ENCODE results near the gene BRD2. TPM values are rescaled to one million over a fixed set of nuclear protein-coding genes. Genes with fewer than 3 reads are reported as not detected.
A peak's percentile ranks its signal among the peaks of the same experiment; 100 is the strongest.
"Not testable (repeated sequence)": the region's sequence is repeated elsewhere in the genome, so short reads cannot be mapped to it uniquely, and the experiment has no call there.

BRD2 gene
- polyA plus RNA-seq, 6 donors from 2014 or later: 26.9 to 148 (median 48.5) TPM

- ATAC-seq (ENCODE audit: low read depth in 2 of 2) (peak; percentile 57), DNase-seq (peak; percentile 90)
- H3K9me3 Mint-ChIP-seq: no peaks in the 10 kb centered on the region
- no peaks in the 10 kb centered on the region for H3K27me3 Mint-ChIP-seq
- peak overlapping the region; percentile 96 to 100 (median 98) for H3K4me3 Mint-ChIP-seq
- peak overlapping the region; percentile 98 to 100 (median 100) for H3K27ac Mint-ChIP-seq
- peaks cover 26 to 33% of the 10 kb centered on the region in 2 donors for H3K36me3 Mint-ChIP-seq
- H3K4me1 Mint-ChIP-seq: peaks cover 73 to 77% (median 75%) of the 10 kb centered on the region in 3 donors
These were observed 27.1 kb upstream of the BRD2 start for GRCh38 chr6:32941214-32941768.

GRCh38 chr6:32942555-32943123, 25.8 kb upstream of the BRD2 start:
- peaks cover 73 to 77% (median 76%) of the 10 kb centered on the region in 3 donors for H3K4me1 Mint-ChIP-seq
- H3K9me3 Mint-ChIP-seq; ATAC-seq (ENCODE audit: low read depth in 2 of 2); DNase-seq; H3K27me3 Mint-ChIP-seq: not testable (repeated sequence)
- H3K36me3 Mint-ChIP-seq: peaks cover 13 to 19% of the 10 kb centered on the region in 2 donors
- H3K27ac Mint-ChIP-seq: peak overlapping the region; percentile 98 to 100 (median 100)
- H3K4me3 Mint-ChIP-seq: peak overlapping the region; percentile 80 to 100 (median 96)

GRCh38 chr6:32943864-32944649, 24.3 kb upstream of the BRD2 start:
- DNase-seq (peak; percentile 90), ATAC-seq (ENCODE audit: low read depth in 2 of 2) (peak; percentile 56 to 59)
- Mint-ChIP-seq H3K4me3 (peak overlapping the region; percentile 88 to 100 (median 97)), H3K27ac (peak overlapping the region; percentile 98 to 100 (median 100)), H3K4me1 (peaks cover 75 to 79% (median 78%) of the 10 kb centered on the region in 3 donors), H3K9me3 (no peaks in the 10 kb centered on the region), H3K27me3 (no peaks in the 10 kb centered on the region), H3K36me3 (peaks cover 11 to 19% of the 10 kb centered on the region in 2 donors)

GRCh38 chr6:32945108-32945760, 23.2 kb upstream of the BRD2 start:
- Mint-ChIP-seq H3K4me3 (peak overlapping the region; percentile 88 to 100 (median 97)), H3K9me3 (no peaks in the 10 kb centered on the region), H3K4me1 (peaks cover 87 to 91% (median 90%) of the 10 kb centered on the region in 3 donors), H3K27me3 (no peaks in the 10 kb centered on the region), H3K27ac (peak overlapping the region; percentile 98 to 100 (median 100)), H3K36me3 (peaks cover 20 to 23% of the 10 kb centered on the region in 2 donors)
- DNase-seq: peak; percentile 87
- peak; percentile 45 to 53 for ATAC-seq (ENCODE audit: low read depth in 2 of 2)

GRCh38 chr6:32945953-32946352, 22.4 kb upstream of the BRD2 start:
- peak overlapping the region; percentile 90 to 100 (median 99) for H3K27ac Mint-ChIP-seq
- ATAC-seq (ENCODE audit: low read depth in 2 of 2) (no peak), DNase-seq (no peak)
- H3K4me3 Mint-ChIP-seq: peak overlapping the region; percentile 96 to 100 (median 98)
- no peaks in the 10 kb centered on the region for H3K27me3 Mint-ChIP-seq
- peaks cover 23 to 28% of the 10 kb centered on the region in 2 donors for H3K36me3 Mint-ChIP-seq
- H3K9me3 Mint-ChIP-seq: no peaks in the 10 kb centered on the region
- peaks cover 93 to 98% (median 97%) of the 10 kb centered on the region in 3 donors for H3K4me1 Mint-ChIP-seq

DNA sequence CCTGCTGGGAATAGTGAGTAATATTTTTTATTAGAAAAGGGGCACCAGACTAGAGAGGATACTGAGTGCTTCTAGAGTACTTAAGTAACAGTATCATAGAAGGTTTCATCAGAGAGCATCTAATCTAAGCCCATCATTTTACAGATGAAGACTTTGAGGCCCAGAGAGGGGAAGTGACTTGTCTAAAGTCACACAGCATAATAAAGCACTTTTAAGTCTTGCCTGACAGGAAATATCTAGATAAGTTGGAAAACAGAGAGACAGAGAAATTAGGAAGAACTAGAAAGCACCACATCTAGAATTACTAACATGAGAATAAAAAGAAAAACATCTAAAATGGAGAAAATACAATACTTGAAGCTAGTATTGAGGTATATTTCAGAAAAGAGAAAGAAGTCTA, 21.5 kb upstream of the BRD2 start:
- Mint-ChIP-seq H3K27me3 (no peaks in the 10 kb centered on the region), H3K9me3 (no peaks in the 10 kb centered on the region), H3K36me3 (peaks cover 23 to 28% of the 10 kb centered on the region in 2 donors), H3K4me3 (peak overlapping the region; percentile 17 to 99 (median 98)), H3K4me1 (peaks cover 87 to 96% (median 92%) of the 10 kb centered on the region in 3 donors), H3K27ac (peak overlapping the region; percentile 90 to 100 (median 98))
- DNase-seq (no peak), ATAC-seq (ENCODE audit: low read depth in 2 of 2) (no peak)

GRCh38 chr6:32947552-32948465, 20.6 kb upstream of the BRD2 start:
- Mint-ChIP-seq H3K9me3 (no peaks in the 10 kb centered on the region), H3K4me3 (peak overlapping the region; percentile 85 to 100 (median 99)), H3K27ac (peak overlapping the region; percentile 86 to 99 (median 97)), H3K36me3 (peaks cover 23 to 28% of the 10 kb centered on the region in 2 donors), H3K27me3 (no peaks in the 10 kb centered on the region), H3K4me1 (peaks cover 86 to 93% (median 86%) of the 10 kb centered on the region in 3 donors)
- ATAC-seq (ENCODE audit: low read depth in 2 of 2) (no peak), DNase-seq (peak; percentile 42)

GRCh38 chr6:32949113-32949512, 19.3 kb upstream of the BRD2 start:
- Mint-ChIP-seq H3K27me3 (no peaks in the 10 kb centered on the region), H3K4me1 (peaks cover 85 to 94% (median 88%) of the 10 kb centered on the region in 3 donors), H3K4me3 (peak overlapping the region; percentile 97 to 100 (median 99)), H3K9me3 (no peaks in the 10 kb centered on the region), H3K27ac (peak overlapping the region; percentile 94 to 99 (median 96)), H3K36me3 (peaks cover 23 to 28% of the 10 kb centered on the region in 2 donors)
- DNase-seq (no peak), ATAC-seq (ENCODE audit: low read depth in 2 of 2) (no peak)

DNA sequence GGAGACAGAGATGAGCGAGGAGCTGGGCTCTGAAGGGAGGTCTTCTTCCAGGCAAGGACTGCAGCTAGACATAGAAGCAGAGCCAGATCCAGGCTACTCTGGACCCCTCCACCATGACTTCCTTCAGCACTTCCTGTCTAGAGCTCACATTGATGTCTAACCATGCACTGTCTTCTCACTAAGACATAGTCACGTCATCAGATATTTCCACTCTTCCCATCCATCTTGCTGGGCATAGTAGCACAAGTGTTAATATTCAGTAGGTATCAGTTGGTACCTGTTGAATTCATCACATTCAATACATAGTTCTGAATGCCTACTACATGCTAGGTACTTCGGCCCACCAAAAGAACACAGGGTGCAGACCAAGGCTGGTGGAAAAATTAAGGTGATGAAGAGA, 18.4 kb upstream of the BRD2 start:
- Mint-ChIP-seq H3K27me3 (no peaks in the 10 kb centered on the region), H3K4me1 (peaks cover 85 to 94% (median 86%) of the 10 kb centered on the region in 3 donors), H3K9me3 (no peaks in the 10 kb centered on the region), H3K27ac (peak overlapping the region; percentile 94 to 98 (median 96)), H3K4me3 (peak overlapping the region; percentile 97 to 100 (median 99)), H3K36me3 (peaks cover 23 to 28% of the 10 kb centered on the region in 2 donors)
- ATAC-seq (ENCODE audit: low read depth in 2 of 2) (no peak), DNase-seq (no peak)

- Mint-ChIP-seq H3K4me3 (peak overlapping the region; percentile 97 to 100 (median 99)), H3K27me3 (no peaks in the 10 kb centered on the region), H3K9me3 (no peaks in the 10 kb centered on the region), H3K27ac (peak overlapping the region; percentile 94 to 98 (median 96)), H3K4me1 (peaks cover 85 to 94% (median 86%) of the 10 kb centered on the region in 3 donors), H3K36me3 (peaks cover 23 to 28% of the 10 kb centered on the region in 2 donors)
- DNase-seq (no peak), ATAC-seq (ENCODE audit: low read depth in 2 of 2) (no peak)
These were observed 17.9 kb upstream of the BRD2 start for GRCh38 chr6:32950449-32950848.

DNA sequence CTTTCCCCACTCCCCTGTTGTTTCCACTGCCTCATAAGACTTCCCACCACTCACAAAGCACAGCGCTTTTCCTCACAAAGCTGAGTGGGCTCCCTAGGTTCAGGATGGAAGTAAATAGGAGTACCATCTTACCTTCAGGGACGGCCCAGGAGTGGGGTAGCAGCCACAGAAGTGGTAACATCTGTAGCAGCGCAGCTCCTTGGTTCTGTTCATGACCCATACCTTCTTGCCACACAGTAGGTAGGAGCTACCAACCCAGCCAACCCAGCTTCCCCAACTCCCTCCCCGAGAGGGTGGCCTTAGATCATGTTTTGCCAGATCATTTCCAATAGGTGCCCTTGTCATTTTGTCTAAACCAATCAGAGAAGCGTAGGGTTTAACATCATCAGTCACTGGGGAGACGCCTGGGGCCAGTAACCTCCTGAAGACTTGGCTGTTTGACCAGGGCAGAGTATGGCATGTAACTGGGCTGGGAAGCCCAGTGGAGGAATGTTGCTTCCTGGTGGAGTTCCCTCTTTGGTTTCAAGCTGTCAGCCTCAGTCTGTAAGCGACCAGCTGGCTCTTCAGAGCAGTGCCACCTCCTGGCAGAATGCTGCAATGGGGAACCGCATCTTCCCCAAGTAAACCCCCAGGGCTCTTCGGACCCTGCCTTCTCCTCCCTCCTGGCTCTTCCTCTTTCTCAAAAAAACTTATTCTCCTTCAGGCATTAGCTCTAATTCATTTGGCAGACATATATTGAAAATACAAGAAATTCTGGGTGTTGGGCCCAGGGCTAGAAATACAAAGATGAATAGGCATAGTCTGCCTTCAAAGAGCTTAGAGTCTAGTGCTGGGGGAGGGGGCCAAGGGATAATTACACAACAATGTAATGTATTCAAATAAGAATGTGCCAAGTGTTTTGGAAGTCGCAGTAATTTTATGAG, 15.3 kb upstream of the BRD2 start, which contains the start of gene HLA-DMA:
TSS of gene HLA-DMA (minus strand) at position 281 of the 923 bp plus-strand sequence. CDS start at position 220, 61 bp downstream.
- Mint-ChIP-seq H3K4me3 (peak within 1 kb of the TSS; percentile 97 to 100 (median 99)), H3K9me3 (no peaks in the 10 kb centered on the region), H3K4me1 (peaks cover 80 to 90% (median 83%) of the 10 kb centered on the region in 3 donors), H3K36me3 (peaks cover 22 to 32% of the 10 kb centered on the region in 2 donors), H3K27me3 (no peaks in the 10 kb centered on the region), H3K27ac (peak within 1 kb of the TSS; percentile 98 to 99 (median 99))
- ATAC-seq (ENCODE audit: low read depth in 2 of 2) (peak; percentile 85 to 86), DNase-seq (peak; percentile 96)
